ENCODE measurements around the gene MGRN1.
A peak's percentile ranks its signal among the peaks of the same experiment; 100 is the strongest.
"Not testable (repeated sequence)": the region's sequence is repeated elsewhere in the genome, so short reads cannot be mapped to it uniquely, and the experiment has no call there.

The MGRN1 gene

GRCh38 chr16:4734063-4734729 lies 109.6 kb downstream of the MGRN1 start, which contains the start of the genes ANKS3 and DNAAF8:
Gene ANKS3 (minus strand): TSS chr16:4734271. CDS start chr16:4730149, 4,122 bp downstream.
Gene DNAAF8 (plus strand): TSS chr16:4734537. CDS start chr16:4736515, 1,978 bp downstream.
- DNase-seq (ENCODE audit: low read depth), result peak; percentile 76

- DNase-seq (ENCODE audit: low read depth), result peak; percentile 94
Measured at GRCh38 chr16:4734730-4735535, 110.3 kb downstream of the MGRN1 start.

GRCh38 chr16:4736546-4736945 lies 111.9 kb downstream of the MGRN1 start:
- DNase-seq (ENCODE audit: low read depth), result no peak

- no peak for DNase-seq (ENCODE audit: low read depth)
Measured at GRCh38 chr16:4737545-4737944, 112.9 kb downstream of the MGRN1 start.

- not testable (repeated sequence) for DNase-seq (ENCODE audit: low read depth)
Measured at GRCh38 chr16:4738370-4738769, 113.7 kb downstream of the MGRN1 start.
